Activated CD4-positive, alpha-beta T cell treated with anti-CD3 and anti-CD28 coated beads, Interleukin-2, Interleukin-6, amounts not matched to agents 100 ng/mL and 50 ng/mL, durations not matched to agents 16 hours and 8 hours (primary cell): ENCODE measurements around the gene ARHGAP5.

Source experiments
- DNase-seq: peaks from one replicate; pipeline ENCODE4 v3.0.0-alpha.2; 2020

The ARHGAP5 gene

GRCh38 chr14:32075672-32076277 is 1.3 kb upstream of the ARHGAP5 start:
- peak; percentile 40 for DNase-seq

- peak; percentile 88 for DNase-seq
These were observed 625 bp upstream of the ARHGAP5 start for GRCh38 chr14:32076278-32077080.

DNA sequence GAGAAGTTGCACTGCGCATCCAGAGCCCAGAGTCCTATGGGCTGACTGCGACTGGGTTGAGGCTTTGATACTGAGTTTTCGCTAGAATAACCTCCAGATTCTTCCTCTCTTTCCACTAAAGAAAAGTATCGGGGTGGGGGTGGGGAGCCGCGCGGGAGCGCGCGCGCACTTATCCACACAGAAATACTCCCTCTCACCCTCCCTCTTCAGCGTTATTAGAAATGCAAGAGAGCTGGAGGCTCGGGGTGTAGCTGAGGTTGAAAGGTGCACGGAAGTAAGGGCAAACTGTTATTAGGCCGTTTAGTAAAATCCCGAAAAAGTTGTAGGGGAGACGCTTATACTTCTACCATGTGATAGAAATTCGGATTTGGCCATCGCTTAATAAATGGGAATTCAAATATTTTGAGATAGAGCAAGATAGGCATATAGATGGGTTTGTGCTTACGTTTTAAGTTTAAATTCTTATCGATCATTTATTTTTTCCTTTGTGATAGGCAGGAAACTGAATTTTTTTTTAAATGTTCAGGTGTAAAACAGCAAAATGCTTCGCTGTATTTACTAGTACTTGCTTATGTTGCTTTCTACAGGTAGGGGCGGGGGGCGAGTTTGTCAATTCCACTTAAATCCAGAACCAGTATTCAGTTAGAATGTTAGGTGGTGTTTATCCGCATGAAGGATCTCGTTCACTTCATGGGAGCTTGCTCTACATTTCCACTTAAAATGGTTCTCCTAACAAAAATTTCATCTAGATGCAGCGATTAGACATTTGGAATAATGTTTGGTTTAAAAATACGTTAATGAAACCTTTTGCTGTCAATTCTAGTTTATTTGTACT is 1.1 kb downstream of the ARHGAP5 start:
- peak; percentile 21 for DNase-seq

GRCh38 chr14:32078858-32079216 is 1.7 kb downstream of the ARHGAP5 start:
- peak; percentile 56 for DNase-seq

GRCh38 chr14:32079264-32079663 is 2.2 kb downstream of the ARHGAP5 start:
- DNase-seq, result no peak

DNA sequence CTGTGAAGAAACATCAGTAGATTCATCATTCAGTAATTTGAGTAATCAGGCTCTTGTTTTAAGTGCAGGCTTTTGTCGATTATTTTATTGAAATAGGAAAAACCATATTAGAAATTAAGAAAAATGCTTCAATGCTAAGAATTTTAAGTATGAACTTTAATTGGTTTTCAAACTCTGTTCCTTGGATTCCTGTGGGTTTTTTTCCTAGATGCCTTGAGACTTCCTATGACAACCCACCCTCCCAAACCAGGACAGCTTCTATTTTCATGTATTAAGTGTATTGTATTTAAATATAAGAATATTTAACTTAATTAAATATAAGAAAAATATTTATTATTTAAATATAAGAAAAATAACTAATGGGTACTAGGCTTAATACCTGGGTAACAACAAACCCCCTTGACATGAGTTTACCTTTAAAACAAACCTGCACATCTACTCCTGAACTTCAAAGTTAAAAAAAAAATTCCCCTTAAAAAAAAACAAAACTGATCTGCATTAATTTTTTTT is 3.0 kb downstream of the ARHGAP5 start:
- DNase-seq, result no peak

- DNase-seq, result no peak
These were observed 4.8 kb downstream of the ARHGAP5 start for GRCh38 chr14:32081901-32082300.

- DNase-seq, result no peak
These were observed 6.2 kb downstream of the ARHGAP5 start for GRCh38 chr14:32083315-32083624.

DNA sequence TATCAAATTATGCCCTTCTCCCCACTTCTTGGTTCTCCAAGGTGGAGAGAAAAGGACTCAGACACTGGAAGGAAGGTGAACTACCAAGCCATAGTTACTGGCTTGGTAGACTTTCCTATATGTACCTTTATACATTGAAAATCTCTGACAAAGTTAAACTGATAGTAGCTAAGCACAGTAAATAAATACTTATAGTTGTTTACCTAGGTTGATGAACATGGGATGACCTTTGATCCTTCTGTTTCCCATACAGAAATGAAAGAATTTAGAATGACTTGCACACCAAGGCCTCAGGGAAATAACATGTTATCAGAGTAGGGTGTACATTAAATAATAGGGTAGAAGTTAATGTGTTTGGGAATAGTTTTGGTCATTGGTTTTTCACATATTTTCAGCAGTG is 6.7 kb downstream of the ARHGAP5 start:
- no peak for DNase-seq

DNA sequence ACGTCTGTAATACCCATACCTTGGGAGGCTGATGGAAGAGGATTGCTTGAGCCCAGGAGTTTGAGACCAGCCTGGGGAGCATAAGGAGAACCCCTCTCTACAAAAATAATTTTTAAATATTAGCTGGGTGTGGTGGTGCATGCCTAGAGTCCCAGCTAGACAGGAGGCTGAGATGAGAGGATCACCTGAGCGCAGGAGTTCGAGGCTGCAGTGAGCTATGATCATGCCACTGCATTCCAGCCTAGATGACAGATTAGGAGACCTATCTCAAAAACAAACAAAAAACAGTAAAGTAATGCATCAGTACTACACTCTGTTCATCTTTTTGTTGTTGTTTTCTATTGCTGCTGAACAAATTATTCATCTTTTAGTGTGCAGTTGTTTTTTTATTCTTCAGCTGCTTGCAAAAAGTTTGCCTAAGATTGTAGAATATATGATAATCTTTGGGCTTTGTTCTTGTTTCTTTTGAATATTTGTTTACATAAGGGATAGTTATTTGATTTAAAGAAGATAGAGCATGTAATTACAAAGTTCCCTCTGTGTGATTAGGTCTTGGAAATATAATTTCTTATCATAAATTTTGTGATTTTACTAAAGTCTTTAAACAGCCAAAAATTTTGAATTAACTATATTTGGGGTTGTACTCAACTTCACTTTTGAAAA is 8.2 kb downstream of the ARHGAP5 start:
- DNase-seq, result no peak

- DNase-seq, result no peak
These were observed 8.8 kb downstream of the ARHGAP5 start for GRCh38 chr14:32085845-32086383.

- no peak for DNase-seq
These were observed 10.2 kb downstream of the ARHGAP5 start for GRCh38 chr14:32087173-32087861.

DNA sequence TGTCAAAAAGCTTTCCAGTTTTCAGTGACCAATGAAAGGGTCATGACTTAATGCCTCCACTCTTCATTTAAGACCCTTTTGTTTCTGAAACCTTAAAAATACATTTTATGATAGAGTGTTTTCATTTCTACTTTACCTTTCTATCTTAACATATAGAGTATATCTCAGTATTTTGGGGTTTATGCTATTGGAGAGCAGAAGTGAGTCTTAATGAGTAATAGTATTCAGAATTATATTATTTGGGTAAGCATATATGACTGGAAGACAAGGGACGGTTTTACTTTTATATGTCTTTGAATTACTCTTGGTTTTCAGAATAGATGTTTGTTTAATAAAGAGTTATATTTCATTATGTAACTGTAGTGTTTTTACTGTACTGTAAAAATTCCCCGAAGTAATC is 10.8 kb downstream of the ARHGAP5 start:
- DNase-seq, result no peak

DNA sequence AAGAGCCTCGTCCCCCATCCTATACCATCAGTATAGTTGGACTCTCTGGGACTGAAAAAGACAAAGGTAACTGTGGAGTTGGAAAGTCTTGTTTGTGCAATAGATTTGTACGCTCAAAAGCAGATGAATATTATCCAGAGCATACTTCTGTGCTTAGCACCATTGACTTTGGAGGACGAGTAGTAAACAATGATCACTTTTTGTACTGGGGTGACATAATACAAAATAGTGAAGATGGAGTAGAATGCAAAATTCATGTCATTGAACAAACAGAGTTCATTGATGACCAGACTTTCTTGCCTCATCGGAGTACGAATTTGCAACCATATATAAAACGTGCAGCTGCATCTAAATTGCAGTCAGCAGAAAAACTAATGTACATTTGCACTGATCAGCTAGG is 13.6 kb downstream of the ARHGAP5 start:
- no peak for DNase-seq

GRCh38 chr14:32099473-32099872 is 22.4 kb downstream of the ARHGAP5 start:
- no peak for DNase-seq

GRCh38 chr14:32100175-32100574 is 23.1 kb downstream of the ARHGAP5 start:
- DNase-seq, result no peak

DNA sequence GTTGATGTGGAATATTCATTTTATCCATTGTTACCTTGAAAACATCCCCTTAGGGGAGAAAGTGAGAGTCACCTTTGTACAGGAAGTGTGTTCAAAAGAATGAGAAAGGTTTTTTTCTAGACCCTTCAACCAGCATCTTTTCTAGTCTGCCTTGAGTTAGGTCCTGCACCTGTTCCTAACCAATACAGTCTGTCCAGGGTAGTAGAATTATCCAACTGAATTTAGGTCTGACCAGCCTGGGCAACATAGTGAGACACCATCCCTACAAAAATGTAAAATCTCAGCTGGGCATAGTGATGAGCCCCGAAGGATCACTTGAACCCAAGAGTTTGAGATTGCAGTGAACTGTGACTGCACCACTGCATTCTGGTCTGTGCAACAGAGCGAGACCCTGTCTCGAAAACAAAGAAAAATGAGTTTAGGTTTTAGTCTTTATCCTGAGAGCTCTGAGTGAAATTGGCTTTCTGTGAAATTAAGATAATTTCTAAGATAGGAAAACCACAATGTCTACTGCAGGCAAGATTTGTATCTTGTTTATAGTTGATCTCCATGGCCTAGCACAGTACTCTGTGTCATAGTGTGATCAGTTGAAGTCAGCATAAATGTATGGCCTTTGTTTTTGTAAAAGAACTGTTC is 25.2 kb downstream of the ARHGAP5 start:
- DNase-seq, result peak; percentile 61

DNA sequence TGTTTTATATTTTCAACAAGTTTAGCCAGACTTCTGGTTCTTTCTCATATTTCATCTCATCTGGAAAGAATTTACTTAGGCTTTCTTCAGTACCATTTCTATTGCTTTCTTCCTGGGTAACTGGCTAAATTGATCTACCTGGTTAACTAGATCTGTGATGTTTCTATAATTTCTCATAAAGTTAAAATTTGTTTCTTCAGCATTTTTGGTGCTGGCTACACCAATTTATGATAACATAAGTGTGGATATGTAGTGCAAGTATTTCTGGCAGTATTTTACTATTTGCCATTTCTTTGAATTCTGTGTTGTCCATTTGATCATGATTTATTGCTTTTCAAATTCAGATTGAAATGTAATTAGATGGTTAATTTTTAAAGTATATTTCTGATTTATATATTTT is 25.9 kb downstream of the ARHGAP5 start:
- DNase-seq, result no peak

DNA sequence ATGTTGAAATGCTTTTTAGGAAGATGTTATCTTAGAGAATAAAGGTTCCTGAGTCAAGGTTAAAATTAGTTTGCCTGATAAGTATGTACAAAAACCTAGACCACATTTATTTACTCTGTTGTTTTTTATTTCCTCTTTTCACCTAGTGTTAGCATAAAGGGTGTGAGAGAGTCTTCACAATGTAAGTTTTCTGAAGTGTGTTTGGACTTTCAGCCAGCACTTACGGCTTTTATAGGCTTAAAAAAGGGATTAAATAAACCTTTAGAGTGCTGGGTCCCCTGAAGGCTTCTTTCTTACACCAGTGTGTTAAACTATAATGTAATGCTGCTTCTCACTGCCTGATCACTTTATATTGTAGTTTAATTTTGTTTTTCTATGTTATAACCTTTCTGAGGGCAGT is 27.2 kb downstream of the ARHGAP5 start:
- no peak for DNase-seq

DNA sequence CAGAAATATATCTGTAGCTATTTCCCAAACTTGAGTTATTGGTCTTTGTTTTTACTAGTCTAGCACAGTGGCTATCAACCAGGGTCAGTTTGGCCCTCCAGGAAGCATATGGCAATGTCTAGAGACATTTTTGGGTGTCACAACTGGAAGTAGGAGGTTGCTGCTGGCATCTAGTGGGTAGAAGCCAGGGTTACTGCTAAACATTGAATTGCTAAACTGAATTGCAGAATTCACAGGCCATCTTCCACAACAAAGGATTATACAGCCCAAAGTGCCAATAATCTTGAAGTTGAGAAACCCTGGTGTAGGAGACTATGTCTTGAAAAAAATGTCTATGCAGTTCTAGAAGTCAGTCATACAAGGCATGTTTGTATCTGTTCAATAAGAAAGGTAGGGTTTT is 27.7 kb downstream of the ARHGAP5 start:
- DNase-seq, result no peak

DNA sequence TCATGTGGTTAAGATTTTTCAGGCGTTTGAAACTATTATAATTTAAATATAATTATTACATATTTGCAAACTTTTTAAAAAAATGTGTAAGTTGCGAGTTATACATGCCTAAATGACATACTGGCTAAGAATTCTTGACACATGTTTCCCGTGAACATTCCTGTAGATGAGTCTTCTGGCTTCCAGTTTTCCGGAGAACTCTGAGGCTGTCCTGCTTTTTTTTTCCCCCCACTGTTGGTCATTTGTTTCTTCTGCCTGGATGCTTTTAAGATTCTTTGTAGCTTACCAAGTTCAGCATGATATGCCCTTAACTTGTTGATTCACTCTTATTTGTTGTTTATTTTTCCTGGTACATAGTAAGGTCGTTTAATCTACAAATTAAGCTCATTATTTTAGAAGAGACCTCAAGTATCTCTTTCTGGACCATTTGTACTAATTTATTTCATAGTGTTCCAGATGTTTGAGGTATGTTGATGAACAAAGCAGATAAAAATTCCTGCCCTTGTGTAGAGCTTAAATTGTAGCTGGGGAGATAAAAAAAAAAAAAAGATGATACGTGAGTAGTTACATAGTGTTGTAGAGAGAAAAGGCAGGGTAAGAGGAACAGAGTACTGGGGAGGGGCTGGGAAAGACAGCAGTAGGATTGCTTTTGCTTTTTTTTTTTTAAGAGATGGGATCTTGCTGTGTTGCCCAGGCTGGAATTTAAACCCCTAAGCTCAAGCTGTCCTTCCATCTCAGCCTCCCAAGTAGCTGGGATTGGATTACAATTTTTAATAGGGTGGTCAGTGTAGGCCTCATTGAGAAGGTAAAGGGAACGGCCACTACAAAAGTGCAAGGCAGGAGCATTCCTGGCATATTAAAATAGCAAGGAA is 32.8 kb downstream of the ARHGAP5 start:
- DNase-seq, result no peak
